SU-DHL-6 (cell line): ENCODE results near the gene SLC30A5.

Experiments
- CTCF ChIP-seq: fragments of 200-600 bp; sonication (generic); IDR thresholded peaks from one replicate; pipeline ENCODE4 v1.5.1; 2017; ENCODE audit warnings: antibody characterized with exemption, mild to moderate bottlenecking, low read length, moderate library complexity; ENCODE audit not compliant: insufficient read depth, poor library complexity, severe bottlenecking
- EZH2phosphoT487 ChIP-seq: fragments of 200-600 bp; sonication (generic), shearing (Covaris generic); conservative IDR thresholded peaks from 2 replicates; pipeline ENCODE4 v1.6.1; 2018; ENCODE audit warnings: mild to moderate bottlenecking, antibody characterized with exemption, low read length, moderate library complexity, mixed read lengths

DNA sequence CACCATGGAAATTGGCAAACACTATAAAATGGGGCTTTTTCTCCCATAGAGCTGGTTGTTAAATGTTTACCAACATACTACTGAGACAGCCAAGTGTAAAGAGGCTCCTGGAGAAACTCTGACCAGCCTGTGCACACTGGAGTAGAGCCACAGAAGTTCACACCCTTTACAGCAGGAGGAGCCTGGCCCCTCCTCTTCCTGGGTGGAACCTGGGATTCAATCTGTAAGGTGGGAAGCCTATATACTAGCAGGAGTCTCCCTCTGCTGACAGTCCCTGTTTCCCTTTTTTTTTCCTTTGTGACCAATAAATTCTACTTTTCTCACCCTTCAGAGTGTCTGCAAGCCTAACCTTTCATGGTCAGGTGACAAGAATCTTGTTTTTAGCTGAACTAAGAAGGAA is 10.4 kb upstream of the SLC30A5 start:
- TF ChIP-seq CTCF, result no peak
- TF ChIP-seq EZH2phosphoT487, result no peak
